ENCODE data around the gene DCST1. TPM values are rescaled to one million over a fixed set of nuclear protein-coding genes. Genes with fewer than 3 reads are reported as not detected.

The DCST1 gene
- total RNA-seq, 1 experiment from 2014 or later = 0.15 TPM

- peak; percentile 37; the same call in 1 of the 2 replicates for TF ChIP-seq GABPB1 (CRISPR knock-in tag; IDR thresholded peaks at IDR 0.05)
Measured at GRCh38 chr1:155084722-155085503, 51.3 kb downstream of the DCST1 start (continued).

- Mint-ChIP-seq H3K4me1 (peaks cover 35% of the 10 kb centered on the region), H3K4me3 (peak overlapping the region; percentile 95), H3K9me3 (no peaks in the 10 kb centered on the region), H3K27me3 (ENCODE audit: low read depth) (peaks cover 38% of the 10 kb centered on the region), H3K36me3 (no peaks in the 10 kb centered on the region), H3K27ac (peak overlapping the region; percentile 60)
- ATAC-seq = peak; percentile 0; the same call in 1 of the 2 replicates
- ChIA-PET CTCF (interaction anchor here (0.6 to 3.1 kb wide), 64 partner anchors 9 to 605 kb away, joined by 3 to 156 read pairs (median 6); partner anchors contain the start of genes ADAM15, CKS1B, DPM3 and EFNA1), POLR2A (interaction anchor here (0.5 to 1.3 kb wide), 6 partner anchors 40 to 1086 kb away, joined by 3 to 5 read pairs (median 4); partner anchors contain the start of gene KRTCAP2)
- DNase-seq (ENCODE audit: low spot score) = peak; percentile 56
- TF ChIP-seq, protein P1, sequence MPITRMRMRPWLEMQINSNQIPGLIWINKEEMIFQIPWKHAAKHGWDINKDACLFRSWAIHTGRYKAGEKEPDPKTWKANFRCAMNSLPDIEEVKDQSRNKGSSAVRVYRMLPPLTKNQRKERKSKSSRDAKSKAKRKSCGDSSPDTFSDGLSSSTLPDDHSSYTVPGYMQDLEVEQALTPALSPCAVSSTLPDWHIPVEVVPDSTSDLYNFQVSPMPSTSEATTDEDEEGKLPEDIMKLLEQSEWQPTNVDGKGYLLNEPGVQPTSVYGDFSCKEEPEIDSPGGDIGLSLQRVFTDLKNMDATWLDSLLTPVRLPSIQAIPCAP (CRISPR knock-in tag; IDR thresholded peaks at IDR 0.05) = no peak
- TF ChIP-seq, protein P2, sequence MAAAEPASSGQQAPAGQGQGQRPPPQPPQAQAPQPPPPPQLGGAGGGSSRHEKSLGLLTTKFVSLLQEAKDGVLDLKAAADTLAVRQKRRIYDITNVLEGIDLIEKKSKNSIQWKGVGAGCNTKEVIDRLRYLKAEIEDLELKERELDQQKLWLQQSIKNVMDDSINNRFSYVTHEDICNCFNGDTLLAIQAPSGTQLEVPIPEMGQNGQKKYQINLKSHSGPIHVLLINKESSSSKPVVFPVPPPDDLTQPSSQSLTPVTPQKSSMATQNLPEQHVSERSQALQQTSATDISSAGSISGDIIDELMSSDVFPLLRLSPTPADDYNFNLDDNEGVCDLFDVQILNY (CRISPR knock-in tag; IDR thresholded peaks at IDR 0.05) = peak; percentile 39; the same call in 1 of the 2 replicates
Measured at GRCh38 chr1:155085504-155086127, 52.0 kb downstream of the DCST1 start.

GRCh38 chr1:155086128-155086741, 52.6 kb downstream of the DCST1 start:
- peak overlapping the region; percentile 95 for H3K4me3 Mint-ChIP-seq
- no peak overlapping the region for H3K27ac Mint-ChIP-seq
- H3K27me3 Mint-ChIP-seq (ENCODE audit: low read depth) = peaks cover 34% of the 10 kb centered on the region
- ChIA-PET POLR2A (interaction anchor here (0.5 kb wide), 1 partner anchor 1087 kb away, joined by 3 read pairs; no protein-coding TSS in a partner anchor), CTCF (interaction anchor here (0.6 to 3.1 kb wide), 45 partner anchors 9 to 606 kb away, joined by 3 to 156 read pairs (median 7); partner anchors contain the start of genes ADAM15, CKS1B, DPM3 and EFNA4)
- TF ChIP-seq NR1H2 (CRISPR knock-in tag; IDR thresholded peaks at IDR 0.05) (no peak), GTF2I (CRISPR knock-in tag; conservative IDR thresholded peaks at IDR 0.05) (no peak), FOXK1 (CRISPR knock-in tag; IDR thresholded peaks at IDR 0.05) (0 out of 2 replicates have a peak, but pooled peaks have one; percentile 16), ZNF138 (CRISPR knock-in tag; conservative IDR thresholded peaks at IDR 0.05) (no peak), CREB1 (CRISPR knock-in tag; IDR thresholded peaks at IDR 0.05) (no peak), ZNF425 (CRISPR knock-in tag; conservative IDR thresholded peaks at IDR 0.05) (no peak), NR3C1 (CRISPR knock-in tag; conservative IDR thresholded peaks at IDR 0.05; ENCODE audit: low read depth) (no peak), ETV6 (CRISPR knock-in tag; IDR thresholded peaks at IDR 0.05) (0 out of 2 replicates have a peak, but pooled peaks have one; percentile 17)
- TF ChIP-seq, protein P3, sequence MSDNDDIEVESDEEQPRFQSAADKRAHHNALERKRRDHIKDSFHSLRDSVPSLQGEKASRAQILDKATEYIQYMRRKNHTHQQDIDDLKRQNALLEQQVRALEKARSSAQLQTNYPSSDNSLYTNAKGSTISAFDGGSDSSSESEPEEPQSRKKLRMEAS (CRISPR knock-in tag; IDR thresholded peaks at IDR 0.05) = peak; percentile 61
- TF ChIP-seq, protein P4, sequence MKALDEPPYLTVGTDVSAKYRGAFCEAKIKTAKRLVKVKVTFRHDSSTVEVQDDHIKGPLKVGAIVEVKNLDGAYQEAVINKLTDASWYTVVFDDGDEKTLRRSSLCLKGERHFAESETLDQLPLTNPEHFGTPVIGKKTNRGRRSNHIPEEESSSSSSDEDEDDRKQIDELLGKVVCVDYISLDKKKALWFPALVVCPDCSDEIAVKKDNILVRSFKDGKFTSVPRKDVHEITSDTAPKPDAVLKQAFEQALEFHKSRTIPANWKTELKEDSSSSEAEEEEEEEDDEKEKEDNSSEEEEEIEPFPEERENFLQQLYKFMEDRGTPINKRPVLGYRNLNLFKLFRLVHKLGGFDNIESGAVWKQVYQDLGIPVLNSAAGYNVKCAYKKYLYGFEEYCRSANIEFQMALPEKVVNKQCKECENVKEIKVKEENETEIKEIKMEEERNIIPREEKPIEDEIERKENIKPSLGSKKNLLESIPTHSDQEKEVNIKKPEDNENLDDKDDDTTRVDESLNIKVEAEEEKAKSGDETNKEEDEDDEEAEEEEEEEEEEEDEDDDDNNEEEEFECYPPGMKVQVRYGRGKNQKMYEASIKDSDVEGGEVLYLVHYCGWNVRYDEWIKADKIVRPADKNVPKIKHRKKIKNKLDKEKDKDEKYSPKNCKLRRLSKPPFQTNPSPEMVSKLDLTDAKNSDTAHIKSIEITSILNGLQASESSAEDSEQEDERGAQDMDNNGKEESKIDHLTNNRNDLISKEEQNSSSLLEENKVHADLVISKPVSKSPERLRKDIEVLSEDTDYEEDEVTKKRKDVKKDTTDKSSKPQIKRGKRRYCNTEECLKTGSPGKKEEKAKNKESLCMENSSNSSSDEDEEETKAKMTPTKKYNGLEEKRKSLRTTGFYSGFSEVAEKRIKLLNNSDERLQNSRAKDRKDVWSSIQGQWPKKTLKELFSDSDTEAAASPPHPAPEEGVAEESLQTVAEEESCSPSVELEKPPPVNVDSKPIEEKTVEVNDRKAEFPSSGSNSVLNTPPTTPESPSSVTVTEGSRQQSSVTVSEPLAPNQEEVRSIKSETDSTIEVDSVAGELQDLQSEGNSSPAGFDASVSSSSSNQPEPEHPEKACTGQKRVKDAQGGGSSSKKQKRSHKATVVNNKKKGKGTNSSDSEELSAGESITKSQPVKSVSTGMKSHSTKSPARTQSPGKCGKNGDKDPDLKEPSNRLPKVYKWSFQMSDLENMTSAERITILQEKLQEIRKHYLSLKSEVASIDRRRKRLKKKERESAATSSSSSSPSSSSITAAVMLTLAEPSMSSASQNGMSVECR (CRISPR knock-in tag; IDR thresholded peaks at IDR 0.05; ENCODE audit: borderline replicate concordance) = no peak
- TF ChIP-seq, protein P5, sequence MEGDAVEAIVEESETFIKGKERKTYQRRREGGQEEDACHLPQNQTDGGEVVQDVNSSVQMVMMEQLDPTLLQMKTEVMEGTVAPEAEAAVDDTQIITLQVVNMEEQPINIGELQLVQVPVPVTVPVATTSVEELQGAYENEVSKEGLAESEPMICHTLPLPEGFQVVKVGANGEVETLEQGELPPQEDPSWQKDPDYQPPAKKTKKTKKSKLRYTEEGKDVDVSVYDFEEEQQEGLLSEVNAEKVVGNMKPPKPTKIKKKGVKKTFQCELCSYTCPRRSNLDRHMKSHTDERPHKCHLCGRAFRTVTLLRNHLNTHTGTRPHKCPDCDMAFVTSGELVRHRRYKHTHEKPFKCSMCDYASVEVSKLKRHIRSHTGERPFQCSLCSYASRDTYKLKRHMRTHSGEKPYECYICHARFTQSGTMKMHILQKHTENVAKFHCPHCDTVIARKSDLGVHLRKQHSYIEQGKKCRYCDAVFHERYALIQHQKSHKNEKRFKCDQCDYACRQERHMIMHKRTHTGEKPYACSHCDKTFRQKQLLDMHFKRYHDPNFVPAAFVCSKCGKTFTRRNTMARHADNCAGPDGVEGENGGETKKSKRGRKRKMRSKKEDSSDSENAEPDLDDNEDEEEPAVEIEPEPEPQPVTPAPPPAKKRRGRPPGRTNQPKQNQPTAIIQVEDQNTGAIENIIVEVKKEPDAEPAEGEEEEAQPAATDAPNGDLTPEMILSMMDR (IDR thresholded peaks at IDR 0.05) = peak; percentile 100
- H3K36me3 Mint-ChIP-seq = no peaks in the 10 kb centered on the region
- H3K4me1 Mint-ChIP-seq = peaks cover 37% of the 10 kb centered on the region
- ATAC-seq (peak; percentile 6), DNase-seq (ENCODE audit: low spot score) (peak; percentile 93)
- no peaks in the 10 kb centered on the region for H3K9me3 Mint-ChIP-seq
